GM18517 (cell line): ENCODE measurements around the gene NR4A2.
A peak's percentile ranks its signal among the peaks of the same experiment; 100 is the strongest.
"Not testable (repeated sequence)": the region's sequence is repeated elsewhere in the genome, so short reads cannot be mapped to it uniquely, and the experiment has no call there.

Experiments
- ATAC-seq: cut with Tn5 transposase; IDR thresholded peaks from one replicate; pipeline ENCODE4 v1.9.1; 2021; ENCODE audit warnings: mild to moderate bottlenecking, moderate library complexity; ENCODE audit not compliant: unreplicated experiment

NR4A2 gene

GRCh38 chr2:156322686-156323231 is 9.8 kb downstream of the NR4A2 start:
- ATAC-seq = peak; percentile 32

GRCh38 chr2:156322051-156322685 is 10.4 kb downstream of the NR4A2 start:
- peak; percentile 44 for ATAC-seq

- ATAC-seq = no peak
Observed at GRCh38 chr2:156321243-156321904, 11.1 kb downstream of the NR4A2 start.

- ATAC-seq = no peak
Observed at GRCh38 chr2:156320486-156321098, 11.9 kb downstream of the NR4A2 start.

GRCh38 chr2:156319811-156320485 is 12.6 kb downstream of the NR4A2 start:
- no peak for ATAC-seq

GRCh38 chr2:156317631-156318030 is 14.9 kb downstream of the NR4A2 start:
- ATAC-seq = no peak

- ATAC-seq = no peak
Observed at GRCh38 chr2:156311976-156312375, 20.5 kb downstream of the NR4A2 start.

GRCh38 chr2:156310773-156311172 is 21.7 kb downstream of the NR4A2 start:
- no peak for ATAC-seq

GRCh38 chr2:156309917-156310316 is 22.6 kb downstream of the NR4A2 start:
- no peak for ATAC-seq

- ATAC-seq = peak; percentile 57
Observed at GRCh38 chr2:156309167-156309566, 23.4 kb downstream of the NR4A2 start.

- ATAC-seq = no peak
Observed at GRCh38 chr2:156306821-156307220, 25.7 kb downstream of the NR4A2 start.

GRCh38 chr2:156305121-156305520 is 27.4 kb downstream of the NR4A2 start:
- ATAC-seq = no peak

GRCh38 chr2:156300337-156300736 is 32.2 kb downstream of the NR4A2 start:
- ATAC-seq = no peak

GRCh38 chr2:156294945-156295580 is 37.5 kb downstream of the NR4A2 start:
- ATAC-seq = no peak

GRCh38 chr2:156293382-156293781 is 39.1 kb downstream of the NR4A2 start:
- ATAC-seq = not testable (repeated sequence)

- no peak for ATAC-seq
Observed at GRCh38 chr2:156279446-156280150, 52.9 kb downstream of the NR4A2 start.
